Smooth muscle cell (in vitro differentiated cells): ENCODE results near the gene EFTUD2. TPM values are rescaled to one million over a fixed set of nuclear protein-coding genes. Genes with fewer than 3 reads are reported as not detected.

Experiments
- DNase-seq: peaks from one replicate; lab custom pipeline; 2025; ENCODE audit not compliant: unreplicated experiment; lab: John Stamatoyannopoulos, UW
- H2AFZ ChIP-seq: fragments of 200-600 bp; sonication (generic); 2 replicates; pipeline ENCODE4 v1.6.0; 2016; ENCODE audit warnings: antibody characterized with exemption, low read depth, mild to moderate bottlenecking
- H3F3A ChIP-seq: fragments of 200-600 bp; sonication (generic); 2 replicates; pipeline ENCODE4 v1.6.0; 2017; ENCODE audit warnings: antibody characterized with exemption, low read depth
- H3K27ac ChIP-seq: fragments of 200-600 bp; sonication (generic); 2 replicates; pipeline ENCODE4 v1.5.1; 2016; ENCODE audit warnings: low read depth, mild to moderate bottlenecking
- H3K27me3 ChIP-seq: fragments of 200-600 bp; sonication (generic); 2 replicates; pipeline ENCODE4 v1.6.1; 2016; ENCODE audit warnings: low read depth, mild to moderate bottlenecking
- H3K36me3 ChIP-seq: fragments of 200-600 bp; sonication (generic); 2 replicates; pipeline ENCODE4 v1.5.1; 2016; ENCODE audit warnings: low read depth
- H3K4me1 ChIP-seq: fragments of 200-600 bp; sonication (generic); 2 replicates; pipeline ENCODE4 v1.5.1; 2016; ENCODE audit warnings: low read depth
- H3K4me2 ChIP-seq: fragments of 200-600 bp; sonication (generic); 2 replicates; pipeline ENCODE4 v1.6.0; 2016; ENCODE audit warnings: mild to moderate bottlenecking
- H3K4me3 ChIP-seq: fragments of 200-600 bp; sonication (generic); 2 replicates; pipeline ENCODE4 v1.5.1; 2016; ENCODE audit warnings: mild to moderate bottlenecking
- H3K79me2 ChIP-seq: fragments of 200-600 bp; sonication (generic); 2 replicates; pipeline ENCODE4 v1.6.0; 2016; ENCODE audit warnings: low read depth, mild to moderate bottlenecking
- H3K9ac ChIP-seq: fragments of 200-600 bp; sonication (generic); 2 replicates; pipeline ENCODE4 v1.6.0; 2016; ENCODE audit warnings: low read depth
- H3K9me3 ChIP-seq: fragments of 200-600 bp; sonication (generic); replicated peaks from 2 replicates; pipeline ENCODE4 v1.5.1; 2016; ENCODE audit warnings: low read depth
- H4K20me1 ChIP-seq: fragments of 200-600 bp; sonication (generic); 2 replicates; pipeline ENCODE4 v1.6.0; 2016; ENCODE audit warnings: low read depth
- WGBS: methylation state at CpG from one replicate; pipeline ENCODE4 v1.1.7; 2016; ENCODE audit warnings: low lambda C conversion rate; 5-methylcytosine and 5-hydroxymethylcytosine counted together
- polyA plus RNA-seq: library from polyadenylated mRNA; unstranded; fragments of >200 nt; fragmentation: Nextera tagmentation; extraction: Ambion mirVana; gene quantifications from 2 replicates; pipeline ENCODE4 v1.2.1, GENCODE V29; 2016
- total RNA-seq: library from RNA; depleted of rRNA; stranded (reverse); fragments of >200 nt; gene quantifications from 2 replicates; pipeline ENCODE4 v1.2.3, GENCODE V29; 2014
- TF ChIP-seq, protein P1 (sequence below): fragments of 200-600 bp; sonication (generic); IDR thresholded peaks from 2 replicates; pipeline ENCODE4 v1.5.1; 2017; ENCODE audit warnings: borderline replicate concordance, mild to moderate bottlenecking, antibody characterized with exemption; ENCODE audit not compliant: insufficient read depth, poor library complexity, severe bottlenecking

The EFTUD2 gene
- total and polyA plus RNA-seq, 2 experiments from 2014 or later = 57.2 to 76.0 TPM

DNA sequence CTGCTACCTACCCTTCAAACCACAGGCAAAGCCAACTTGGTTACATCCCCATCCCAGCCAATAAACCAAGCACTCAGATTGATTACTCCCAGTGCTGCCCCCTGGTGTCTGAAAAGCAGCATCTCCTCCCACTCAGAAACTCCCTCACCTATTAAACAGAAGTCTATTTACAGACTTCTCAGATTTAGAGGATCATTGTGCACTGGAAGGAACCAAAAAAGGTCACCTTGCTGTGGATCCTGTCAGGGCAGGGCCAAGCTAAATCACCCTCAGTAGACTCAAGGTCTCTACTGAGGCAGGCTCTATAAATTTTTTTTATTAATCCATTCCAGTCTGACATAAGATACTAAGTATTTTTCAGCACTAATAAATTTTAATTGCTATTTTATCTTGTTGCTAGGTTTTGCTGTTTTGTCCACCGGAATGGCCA lies 34.0 kb downstream of the EFTUD2 start:
- Histone ChIP-seq H3K9ac (no peak overlapping the region), H3K27me3 (no peaks in the 10 kb centered on the region), H3K4me3 (no peak overlapping the region), H3K36me3 (peaks cover 9% of the 10 kb centered on the region), H3K79me2 (no peaks in the 10 kb centered on the region), H4K20me1 (no peaks in the 10 kb centered on the region), H2AFZ (no peak overlapping the region), H3K4me1 (no peaks in the 10 kb centered on the region), H3K4me2 (no peak overlapping the region), H3K9me3 (no peaks in the 10 kb centered on the region), H3K27ac (no peak overlapping the region), H3F3A (no peaks in the 10 kb centered on the region)
- TF ChIP-seq, protein P1, sequence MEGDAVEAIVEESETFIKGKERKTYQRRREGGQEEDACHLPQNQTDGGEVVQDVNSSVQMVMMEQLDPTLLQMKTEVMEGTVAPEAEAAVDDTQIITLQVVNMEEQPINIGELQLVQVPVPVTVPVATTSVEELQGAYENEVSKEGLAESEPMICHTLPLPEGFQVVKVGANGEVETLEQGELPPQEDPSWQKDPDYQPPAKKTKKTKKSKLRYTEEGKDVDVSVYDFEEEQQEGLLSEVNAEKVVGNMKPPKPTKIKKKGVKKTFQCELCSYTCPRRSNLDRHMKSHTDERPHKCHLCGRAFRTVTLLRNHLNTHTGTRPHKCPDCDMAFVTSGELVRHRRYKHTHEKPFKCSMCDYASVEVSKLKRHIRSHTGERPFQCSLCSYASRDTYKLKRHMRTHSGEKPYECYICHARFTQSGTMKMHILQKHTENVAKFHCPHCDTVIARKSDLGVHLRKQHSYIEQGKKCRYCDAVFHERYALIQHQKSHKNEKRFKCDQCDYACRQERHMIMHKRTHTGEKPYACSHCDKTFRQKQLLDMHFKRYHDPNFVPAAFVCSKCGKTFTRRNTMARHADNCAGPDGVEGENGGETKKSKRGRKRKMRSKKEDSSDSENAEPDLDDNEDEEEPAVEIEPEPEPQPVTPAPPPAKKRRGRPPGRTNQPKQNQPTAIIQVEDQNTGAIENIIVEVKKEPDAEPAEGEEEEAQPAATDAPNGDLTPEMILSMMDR = peak; percentile 88
- 78% methylated on average over 1 of the region's 1 CpG for WGBS
- peak; percentile 5 for DNase-seq

DNA sequence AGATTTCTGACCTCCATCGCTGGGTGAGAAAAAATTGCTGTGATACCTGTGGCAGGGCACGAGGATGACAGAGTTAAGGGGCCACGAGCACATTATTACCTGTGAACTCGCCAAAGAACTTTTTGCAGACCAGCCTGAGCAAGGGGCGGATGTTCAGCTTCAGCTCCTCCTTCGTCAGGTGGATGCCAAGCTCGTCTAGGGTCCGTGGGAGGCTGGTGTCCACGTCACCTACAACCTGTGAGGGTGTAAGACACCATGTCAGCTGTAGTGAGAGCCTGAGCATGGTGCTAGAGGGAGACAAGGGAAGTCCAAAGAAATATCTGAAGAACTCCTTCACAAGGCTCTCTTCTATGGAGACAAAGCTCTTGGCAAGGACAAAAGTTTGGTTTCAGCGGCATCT lies 34.4 kb downstream of the EFTUD2 start:
- no peak overlapping the region for H3K27ac ChIP-seq
- WGBS = 79% methylated on average over 10 of the region's 10 CpGs
- H3K36me3 ChIP-seq = peaks cover 9% of the 10 kb centered on the region

DNA sequence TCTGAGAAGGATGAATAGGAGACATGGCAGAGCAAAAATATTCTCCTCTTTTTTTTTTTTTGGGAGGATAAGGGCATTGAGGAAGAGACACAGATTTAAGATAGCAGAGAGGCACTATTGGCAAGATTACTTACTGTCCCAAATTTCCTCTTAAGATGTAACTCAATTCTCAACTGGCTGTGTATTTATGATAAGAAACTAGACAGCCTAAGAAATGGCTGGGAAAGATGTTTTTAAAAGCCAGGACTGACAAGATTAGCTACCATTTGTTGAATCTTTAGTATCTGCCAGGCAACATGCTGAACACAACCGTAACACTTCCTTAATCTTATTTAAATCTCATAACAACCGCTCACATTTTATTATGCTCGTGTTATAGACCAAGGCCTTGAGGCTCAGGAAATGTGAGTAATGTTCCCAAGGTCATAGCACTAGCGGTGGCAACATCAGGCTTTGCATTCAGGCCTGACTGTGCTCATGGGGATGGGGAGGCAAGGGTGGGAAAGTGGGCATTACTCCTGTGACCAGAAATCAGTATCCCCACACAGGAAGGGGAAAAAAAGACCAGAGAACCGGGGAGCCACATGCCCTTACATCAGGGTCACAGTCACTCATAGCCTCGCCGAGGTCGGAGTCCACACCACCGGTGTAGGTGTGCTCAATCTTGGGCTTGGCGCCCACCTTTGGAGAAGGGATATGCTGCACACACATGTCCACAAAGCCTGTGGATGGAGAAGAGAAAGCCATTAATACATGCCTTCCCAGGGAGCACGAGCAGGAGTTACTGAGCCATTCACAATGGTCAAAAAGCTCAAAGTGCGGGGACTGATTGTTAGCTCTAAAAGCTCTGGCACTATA lies 36.0 kb downstream of the EFTUD2 start:
- WGBS = 91% methylated on average over 12 of the region's 12 CpGs
- no peak overlapping the region for H3K4me2 ChIP-seq
- H2AFZ ChIP-seq = no peak overlapping the region
- H3K4me1 ChIP-seq = no peaks in the 10 kb centered on the region
- no peaks in the 10 kb centered on the region for H4K20me1 ChIP-seq
- H3K27me3 ChIP-seq = no peaks in the 10 kb centered on the region
- no peaks in the 10 kb centered on the region for H3F3A ChIP-seq
- no peaks in the 10 kb centered on the region for H3K9me3 ChIP-seq
- no peak overlapping the region for H3K27ac ChIP-seq
- TF ChIP-seq, protein P1 = no peak
- H3K36me3 ChIP-seq = peaks cover 6% of the 10 kb centered on the region
- H3K9ac ChIP-seq = no peak overlapping the region
- no peak overlapping the region for H3K4me3 ChIP-seq
- DNase-seq = no peak
- H3K79me2 ChIP-seq = no peaks in the 10 kb centered on the region

More for the DNA sequence above, 34.4 kb downstream of the EFTUD2 start:
- Histone ChIP-seq H3K4me2 (no peak overlapping the region), H3K9ac (no peak overlapping the region), H3K27me3 (no peaks in the 10 kb centered on the region), H3K4me1 (no peaks in the 10 kb centered on the region), H2AFZ (no peak overlapping the region), H3F3A (no peaks in the 10 kb centered on the region), H3K79me2 (no peaks in the 10 kb centered on the region), H3K4me3 (no peak overlapping the region), H3K9me3 (no peaks in the 10 kb centered on the region), H4K20me1 (no peaks in the 10 kb centered on the region)
- TF ChIP-seq, protein P1 = no peak
- DNase-seq = no peak
